Frontal cortex (tissue), 4 donors: ENCODE results near the gene GH1. TPM values are rescaled to one million over a fixed set of nuclear protein-coding genes. Genes with fewer than 3 reads are reported as not detected.
A peak's percentile ranks its signal among the peaks of the same experiment; 100 is the strongest.
"Not testable (repeated sequence)": the region's sequence is repeated elsewhere in the genome, so short reads cannot be mapped to it uniquely, and the experiment has no call there.

ENCODE experiments used
- DNase-seq, 2 donors: peaks; one replicate each; pipeline ENCODE4 v3.0.0; 2012; ENCODE audit warnings: low spot score in 2 of 2
- FAIRE-seq: peaks from 2 replicates; lab custom pipeline; 2012; peaks lifted over from hg19 to GRCh38; lab: Jason Lieb, UNC
- total RNA-seq: library from RNA; depleted of rRNA; stranded (reverse); fragments of >200 nt; gene quantifications from one replicate; pipeline ENCODE4 v1.2.3, GENCODE V29; 2014
- donor health status: control.
- donor health status: control.
- donor health status: control.

The GH1 gene
- total RNA-seq, 1 donor from 2014 or later = not detected

DNA sequence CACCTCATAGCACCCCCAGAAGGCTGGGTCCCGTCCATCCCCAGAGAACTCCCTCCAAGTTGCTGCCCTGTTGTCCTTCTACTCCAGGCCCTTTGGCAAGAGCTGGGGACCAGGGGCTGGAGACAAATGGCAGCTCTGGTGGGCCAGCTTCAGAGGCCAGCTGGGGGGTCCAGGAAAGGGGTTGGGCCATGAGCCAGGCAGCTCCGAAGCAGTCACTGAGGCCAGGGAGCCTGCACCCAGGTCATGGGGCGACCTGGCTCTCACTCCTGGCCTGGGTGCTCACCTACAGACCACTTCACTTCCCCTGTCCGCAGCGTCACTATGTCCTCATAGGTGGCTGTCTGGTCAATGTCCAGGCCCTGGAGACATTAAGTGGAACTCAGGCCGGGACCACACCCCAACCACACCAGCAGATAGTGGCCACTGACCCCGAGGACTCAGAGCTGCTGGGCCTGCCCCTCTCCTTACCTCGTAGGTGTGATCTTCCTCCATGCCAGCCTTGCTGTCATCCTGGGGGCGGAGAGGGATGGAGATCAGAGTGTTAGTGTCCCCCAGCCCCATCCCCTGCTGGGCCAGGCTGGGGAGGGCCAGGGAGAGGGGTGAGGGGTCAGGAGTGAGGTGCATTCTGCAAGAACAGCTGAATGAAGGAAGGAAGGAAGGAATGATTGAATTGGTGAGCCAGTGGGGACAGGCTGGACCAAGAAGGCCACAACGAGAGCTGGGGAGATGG lies 10.5 kb upstream of the GH1 start:
- FAIRE-seq (no peak), DNase-seq (no peak)

DNA sequence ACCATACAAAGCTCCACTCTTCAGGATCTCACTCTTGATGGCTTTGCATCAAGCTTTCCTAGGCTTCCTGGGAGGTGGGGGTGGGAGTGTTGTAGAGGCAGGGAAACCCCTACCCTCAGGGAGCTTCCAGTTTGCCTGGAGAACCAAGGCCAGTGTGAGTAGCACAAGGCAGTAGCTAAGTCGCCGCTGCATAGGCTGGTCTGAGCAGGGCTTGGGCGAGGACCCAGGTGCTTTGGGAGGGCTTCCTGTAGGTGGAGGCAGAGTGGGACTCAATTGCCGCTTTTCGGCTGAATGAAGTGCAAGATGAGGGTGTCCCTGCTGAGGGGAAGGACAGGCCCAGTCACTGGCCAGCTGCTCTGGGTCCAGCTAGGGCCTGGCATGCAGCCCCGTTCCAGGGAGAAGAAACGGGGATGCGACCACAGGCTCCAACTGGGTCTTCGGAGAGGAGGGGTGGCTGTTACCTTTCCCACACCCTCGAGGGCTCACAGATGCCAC lies 9.6 kb upstream of the GH1 start:
- no peak for FAIRE-seq
- DNase-seq = no peak

DNA sequence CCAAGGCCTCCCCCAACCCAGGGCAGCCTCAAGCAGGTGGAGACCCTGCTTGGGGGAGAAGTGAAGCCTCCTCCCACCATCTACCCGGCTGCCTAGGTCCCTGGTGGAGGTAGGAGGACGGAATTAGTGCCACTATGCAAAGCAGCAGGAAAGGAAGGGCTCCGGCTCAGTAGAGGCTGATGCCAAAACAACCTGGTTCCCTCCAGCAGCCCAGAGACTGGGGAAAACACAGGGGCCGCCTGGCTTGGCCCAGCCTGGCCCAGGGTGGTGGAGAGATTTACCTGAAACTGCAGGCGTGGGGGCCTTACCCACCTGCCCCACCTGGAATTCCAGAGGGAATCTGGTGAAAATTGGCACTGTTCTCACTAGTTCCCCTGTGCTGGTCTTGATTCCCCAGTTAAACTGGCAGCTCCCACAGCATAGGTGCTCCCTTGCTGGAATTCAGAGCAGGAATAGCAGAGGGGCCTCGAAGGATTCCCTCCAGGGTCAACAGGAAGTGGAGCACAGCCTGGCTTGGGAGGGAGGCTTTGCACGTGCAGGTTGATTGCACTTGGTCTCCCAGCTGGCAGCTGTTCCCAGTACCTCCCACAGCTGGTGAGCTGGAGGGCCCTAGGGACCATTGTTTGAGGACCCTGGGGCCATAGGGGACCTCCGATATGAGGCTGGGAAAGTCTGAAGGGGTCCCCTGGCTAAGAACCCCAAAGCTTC lies 9.0 kb upstream of the GH1 start:
- DNase-seq (no peak), FAIRE-seq (no peak)

DNA sequence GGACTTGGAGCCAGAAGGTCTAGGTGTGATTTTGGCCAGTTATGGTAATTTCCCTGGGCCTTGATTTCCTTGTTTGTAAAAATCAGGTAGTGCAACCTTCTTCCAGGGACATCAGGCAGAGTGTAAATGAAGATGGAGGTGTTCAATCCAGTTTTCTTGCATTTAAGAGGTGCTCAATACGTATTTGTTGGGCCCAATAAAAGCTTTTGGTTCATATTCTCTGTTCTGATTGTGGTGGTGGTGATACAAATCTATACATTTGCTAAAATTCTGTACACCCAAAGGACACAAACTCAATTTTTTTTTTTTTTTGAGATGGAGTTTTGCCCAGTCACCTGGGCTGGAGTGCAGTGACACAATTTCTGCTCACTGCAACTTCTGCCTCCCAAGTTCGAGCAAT lies 7.5 kb upstream of the GH1 start:
- FAIRE-seq (no peak), DNase-seq (no peak)

DNA sequence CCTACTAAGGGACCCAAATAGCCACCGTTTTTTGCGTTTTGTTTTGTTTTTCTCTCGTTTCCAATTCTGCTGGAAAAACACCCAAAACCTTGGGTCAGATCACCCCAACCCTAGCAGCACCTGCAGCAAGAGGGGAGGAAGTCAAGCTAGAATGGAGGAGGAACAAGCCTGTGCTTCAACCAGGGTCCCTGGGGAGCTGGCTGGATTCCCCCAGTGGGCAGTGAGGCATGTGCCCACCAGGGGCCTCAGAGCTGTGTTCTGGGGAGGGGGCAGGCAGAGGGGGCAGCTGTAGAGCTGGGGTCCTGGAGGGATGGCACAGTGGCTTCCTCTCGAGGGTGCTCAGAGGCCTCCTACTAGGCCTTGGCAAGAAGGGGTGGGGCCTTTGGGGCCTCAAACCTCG lies 7.0 kb upstream of the GH1 start:
- DNase-seq (no peak), FAIRE-seq (no peak)

DNA sequence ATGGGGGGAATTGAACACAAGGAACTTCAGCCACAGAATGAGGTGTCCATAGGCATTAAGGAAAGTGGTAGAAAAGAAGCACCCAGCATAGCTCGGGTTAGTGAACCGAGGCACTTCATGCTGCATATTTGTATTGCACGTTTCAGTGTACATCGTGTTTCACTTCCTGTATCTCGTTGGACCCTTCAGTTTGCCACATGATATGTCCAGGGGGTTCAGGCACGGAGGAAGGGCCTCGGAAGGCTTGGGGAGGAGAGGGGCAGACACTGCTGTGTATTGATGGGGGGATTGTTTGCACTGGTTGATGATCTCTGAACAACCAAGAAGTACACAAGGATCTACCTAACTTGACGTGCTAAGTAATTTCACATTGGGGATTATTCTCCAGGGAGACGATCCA lies 3.8 kb upstream of the GH1 start:
- not testable (repeated sequence) for FAIRE-seq, DNase-seq

DNA sequence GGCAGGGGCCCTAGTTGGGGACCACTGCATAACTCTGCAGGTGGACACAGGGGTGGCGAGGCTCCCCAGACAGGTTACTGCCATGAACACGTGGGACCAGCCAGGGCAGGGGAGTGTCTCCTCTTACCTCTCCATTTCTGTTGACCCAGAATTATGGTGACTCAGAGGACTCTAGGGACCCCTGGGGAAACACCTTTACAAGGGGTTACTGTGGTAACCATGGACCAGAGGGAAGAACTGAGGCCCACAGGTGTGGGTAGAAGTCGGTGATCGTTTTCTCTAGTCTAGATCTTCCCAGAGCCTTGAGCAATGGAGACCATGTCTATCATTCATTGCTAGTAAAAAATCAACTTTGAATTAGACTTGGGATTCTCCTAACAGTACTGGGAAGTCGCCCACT lies 2.1 kb upstream of the GH1 start:
- not testable (repeated sequence) for FAIRE-seq, DNase-seq

DNA sequence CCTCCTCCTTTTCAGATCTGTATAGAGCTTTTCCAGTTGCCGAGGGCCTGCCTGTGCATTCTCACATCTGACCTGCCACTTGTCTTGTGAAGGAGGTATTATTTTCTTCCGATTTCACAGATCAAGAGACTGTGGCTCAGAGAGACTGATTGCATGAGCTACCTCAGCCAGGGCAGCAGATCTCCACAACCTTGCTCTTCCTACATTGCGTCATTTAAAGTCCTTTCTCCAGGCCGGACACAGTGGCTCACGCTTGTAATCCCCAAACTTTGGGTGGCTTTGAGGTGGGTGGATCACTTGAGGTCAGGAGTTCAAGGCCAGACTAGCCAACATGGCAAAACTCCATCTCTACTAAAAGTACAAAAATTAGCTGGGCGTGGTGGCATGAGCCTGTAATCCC lies 1.4 kb upstream of the GH1 start:
- FAIRE-seq, DNase-seq: not testable (repeated sequence)

DNA sequence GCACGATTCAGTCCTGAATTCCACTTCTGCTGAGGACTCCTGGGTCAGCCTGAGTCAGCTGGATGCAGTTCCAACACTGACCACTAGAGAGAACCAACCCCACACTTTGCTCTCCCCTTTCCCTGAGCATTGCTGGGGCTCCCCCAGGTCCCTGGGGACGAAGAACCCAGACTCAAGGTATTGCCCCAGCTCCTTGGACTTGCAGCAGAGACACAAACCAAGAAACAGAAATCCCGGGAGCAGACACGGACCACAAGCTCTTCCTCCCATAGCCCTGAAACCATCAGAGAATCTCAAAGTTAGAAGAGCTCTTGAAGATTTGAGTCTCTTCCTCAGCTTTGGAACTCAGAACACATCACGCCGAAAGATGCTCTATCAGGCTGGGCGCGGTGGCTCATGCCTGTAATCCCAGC lies 678 bp upstream of the GH1 start:
- no peak for FAIRE-seq
- peak in 1 of 2 donors; percentile 81 for DNase-seq

DNA sequence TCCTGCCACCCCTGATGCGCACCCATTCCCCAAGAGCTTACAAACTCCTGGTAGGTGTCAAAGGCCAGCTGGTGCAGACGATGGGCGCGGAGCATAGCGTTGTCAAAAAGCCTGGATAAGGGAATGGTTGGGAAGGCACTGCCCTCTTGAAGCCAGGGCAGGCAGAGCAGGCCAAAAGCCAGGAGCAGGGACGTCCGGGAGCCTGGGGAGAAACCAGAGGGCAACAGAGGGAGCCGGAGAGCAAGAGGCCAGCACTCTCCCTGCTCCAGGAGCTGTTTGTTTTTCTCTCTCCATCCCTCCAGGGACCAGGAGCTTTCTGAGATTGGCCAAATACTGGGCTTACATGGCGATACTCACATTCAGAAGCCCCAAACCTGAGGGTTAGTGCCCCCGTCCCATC lies 334 bp downstream of the GH1 start:
- FAIRE-seq (no peak), DNase-seq (no peak)

DNA sequence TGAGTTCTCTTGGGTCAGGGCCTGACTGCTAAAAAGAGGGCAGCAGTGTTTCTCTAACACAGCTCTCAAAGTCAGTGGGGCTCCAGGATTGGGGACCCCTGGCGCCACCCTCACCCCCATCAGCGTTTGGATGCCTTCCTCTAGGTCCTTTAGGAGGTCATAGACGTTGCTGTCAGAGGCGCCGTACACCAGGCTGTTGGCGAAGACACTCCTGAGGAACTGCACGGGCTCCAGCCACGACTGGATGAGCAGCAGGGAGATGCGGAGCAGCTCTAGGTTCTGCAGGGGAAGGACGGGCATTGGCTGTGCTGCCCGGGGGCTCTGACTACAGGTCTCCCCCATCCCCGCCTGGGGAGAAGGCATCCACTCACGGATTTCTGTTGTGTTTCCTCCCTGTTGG lies 993 bp downstream of the GH1 start:
- FAIRE-seq (no peak), DNase-seq (no peak)

DNA sequence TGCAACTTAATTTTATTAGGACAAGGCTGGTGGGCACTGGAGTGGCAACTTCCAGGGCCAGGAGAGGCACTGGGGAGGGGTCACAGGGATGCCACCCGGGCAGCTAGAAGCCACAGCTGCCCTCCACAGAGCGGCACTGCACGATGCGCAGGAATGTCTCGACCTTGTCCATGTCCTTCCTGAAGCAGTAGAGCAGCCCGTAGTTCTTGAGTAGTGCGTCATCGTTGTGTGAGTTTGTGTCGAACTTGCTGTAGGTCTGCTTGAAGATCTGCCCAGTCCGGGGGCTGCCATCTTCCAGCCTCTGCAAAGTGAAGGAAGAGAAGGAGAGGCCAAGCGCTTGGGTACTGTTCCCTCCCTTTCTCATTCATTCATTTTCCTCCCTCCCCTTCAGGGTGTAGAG lies 1.4 kb downstream of the GH1 start:
- FAIRE-seq, DNase-seq: not testable (repeated sequence)

DNA sequence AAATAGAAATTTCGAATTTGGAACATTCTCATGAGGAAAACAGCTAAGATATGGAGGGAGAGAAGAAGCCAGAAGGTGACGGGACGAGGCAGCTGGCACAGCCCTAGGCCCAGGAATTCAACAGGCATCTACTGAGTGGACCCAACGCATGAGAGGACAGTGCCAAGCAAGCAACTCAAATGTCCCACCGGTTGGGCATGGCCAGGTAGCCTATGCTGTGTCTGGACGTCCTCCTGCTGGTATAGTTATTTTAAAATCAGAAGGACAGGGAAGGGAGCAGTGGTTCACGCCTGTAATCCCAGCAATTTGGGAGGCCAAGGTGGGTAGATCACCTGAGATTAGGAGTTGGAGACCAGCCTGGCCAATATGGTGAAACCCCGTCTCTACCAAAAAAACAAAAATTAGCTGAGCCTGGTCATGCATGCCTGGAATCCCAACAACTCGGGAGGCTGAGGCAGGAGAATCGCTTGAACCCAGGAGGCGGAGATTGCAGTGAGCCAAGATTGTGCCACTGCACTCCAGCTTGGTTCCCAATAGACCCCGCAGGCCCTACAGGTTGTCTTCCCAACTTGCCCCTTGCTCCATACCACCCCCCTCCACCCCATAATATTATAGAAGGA lies 2.0 kb downstream of the GH1 start:
- DNase-seq (no peak), FAIRE-seq (no peak)

DNA sequence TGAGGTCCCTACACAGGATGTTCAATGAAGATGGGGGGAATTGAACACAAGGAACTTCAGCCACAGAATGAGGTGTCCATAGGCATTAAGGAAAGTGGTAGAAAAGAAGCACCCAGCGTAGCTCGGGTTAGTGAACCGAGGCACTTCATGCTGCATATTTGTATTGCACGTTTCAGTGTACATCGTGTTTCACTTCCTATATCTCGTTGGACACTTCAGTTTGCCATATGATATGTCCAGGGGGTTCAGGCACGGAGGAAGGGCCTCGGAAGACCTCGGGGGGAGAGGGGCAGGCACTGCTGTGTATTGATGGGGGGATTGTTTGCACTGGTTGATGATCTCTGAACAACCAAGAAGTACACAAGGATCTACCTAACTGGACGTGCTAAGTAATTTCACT lies 2.9 kb downstream of the GH1 start:
- FAIRE-seq, DNase-seq: not testable (repeated sequence)

DNA sequence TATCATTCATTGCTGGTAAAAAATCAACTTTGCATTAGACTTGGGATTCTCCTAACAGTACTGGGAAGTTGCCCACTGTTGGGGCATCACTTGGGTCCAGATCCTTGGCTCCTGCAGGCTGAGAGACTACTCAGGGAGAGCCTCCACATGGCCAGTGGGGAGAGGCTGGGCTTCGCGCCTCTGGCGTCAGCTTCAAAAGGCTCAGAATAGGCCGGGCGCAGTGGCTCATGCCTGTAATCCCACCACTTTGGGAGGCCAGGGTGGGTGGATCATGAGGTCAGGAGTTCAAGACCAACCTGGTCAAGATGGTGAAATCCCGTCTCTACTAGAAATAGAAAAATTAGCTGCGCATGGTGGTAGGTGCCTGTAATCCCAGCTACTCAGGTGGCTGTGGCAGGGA lies 4.2 kb downstream of the GH1 start:
- FAIRE-seq = no peak
- DNase-seq = no peak

DNA sequence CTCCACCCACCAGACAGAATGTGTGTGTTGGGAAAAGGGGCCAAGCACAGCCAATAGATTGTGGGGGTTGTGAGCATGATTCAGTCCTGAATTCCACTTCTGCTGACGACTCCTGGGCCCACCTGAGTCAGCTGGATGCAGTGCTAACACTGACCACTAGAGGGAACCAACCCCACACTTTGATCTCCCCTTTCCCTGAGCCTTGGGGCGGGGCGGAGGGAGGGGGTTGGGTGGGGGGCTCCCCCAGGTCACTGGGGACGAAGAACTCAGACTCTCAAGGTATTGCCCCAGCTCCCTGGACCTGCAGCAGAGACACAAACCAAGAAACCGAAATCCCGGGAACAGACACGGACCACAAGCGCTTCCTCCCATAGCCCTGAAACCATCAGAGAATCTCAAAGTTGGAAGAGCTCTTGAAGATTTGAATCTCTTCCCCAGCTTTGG lies 7.0 kb downstream of the GH1 start:
- peak in 1 of 2 donors; percentile 67 for DNase-seq
- no peak for FAIRE-seq

DNA sequence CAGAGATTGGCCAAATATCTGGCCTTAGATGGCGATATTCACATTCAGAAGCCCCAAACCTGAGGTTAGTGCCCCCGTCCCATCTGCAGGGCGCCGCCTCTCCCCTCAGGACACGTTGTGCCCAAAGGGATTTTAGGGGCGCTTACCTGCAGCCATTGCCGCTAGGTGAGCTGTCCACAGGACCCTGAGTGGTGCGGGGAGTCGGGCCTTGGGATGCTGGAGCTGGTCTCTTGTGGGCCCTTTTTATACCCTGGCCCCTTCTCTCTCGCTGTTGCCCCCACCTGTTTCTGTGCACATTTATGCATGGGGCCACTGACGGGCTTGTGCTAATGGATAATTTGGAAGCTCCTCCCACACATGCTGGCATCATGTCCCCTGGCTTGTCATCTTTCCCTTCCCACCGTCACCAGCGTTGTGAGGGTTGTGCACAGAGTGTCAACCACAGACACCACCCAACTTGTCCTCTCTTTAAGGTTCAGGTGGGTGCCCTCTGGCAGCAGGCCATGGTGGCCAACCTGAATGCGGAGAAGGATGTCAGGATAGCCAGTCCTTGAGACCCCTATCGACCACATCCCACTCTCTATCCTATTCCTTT lies 7.5 kb downstream of the GH1 start, which contains the start of gene CSHL1:
CSHL1 (minus strand) TSS at position 218 of the 595 bp plus-strand sequence; CDS start at position 156, 62 bp downstream.
- FAIRE-seq = no peak
- DNase-seq = no peak

DNA sequence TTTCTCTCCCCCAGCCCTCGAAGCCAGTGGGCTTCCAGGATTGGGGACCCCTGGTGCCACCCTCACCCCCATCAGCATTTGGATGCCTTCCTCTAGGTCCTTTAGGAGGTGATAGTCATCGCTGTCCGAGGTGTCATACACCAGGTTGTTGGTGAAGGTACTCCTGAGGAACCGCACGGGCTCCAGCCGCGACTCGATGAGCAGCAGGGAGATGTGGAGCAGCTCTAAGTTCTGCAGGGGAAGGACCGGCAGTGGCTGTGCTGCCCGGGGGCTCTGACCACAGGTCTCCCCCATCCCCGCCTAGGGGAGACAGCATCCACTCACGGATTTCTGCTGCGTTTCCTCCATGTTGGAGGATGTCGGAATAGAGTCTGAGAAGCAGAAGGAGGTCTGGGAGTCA lies 8.5 kb downstream of the GH1 start:
- DNase-seq = no peak
- no peak for FAIRE-seq

DNA sequence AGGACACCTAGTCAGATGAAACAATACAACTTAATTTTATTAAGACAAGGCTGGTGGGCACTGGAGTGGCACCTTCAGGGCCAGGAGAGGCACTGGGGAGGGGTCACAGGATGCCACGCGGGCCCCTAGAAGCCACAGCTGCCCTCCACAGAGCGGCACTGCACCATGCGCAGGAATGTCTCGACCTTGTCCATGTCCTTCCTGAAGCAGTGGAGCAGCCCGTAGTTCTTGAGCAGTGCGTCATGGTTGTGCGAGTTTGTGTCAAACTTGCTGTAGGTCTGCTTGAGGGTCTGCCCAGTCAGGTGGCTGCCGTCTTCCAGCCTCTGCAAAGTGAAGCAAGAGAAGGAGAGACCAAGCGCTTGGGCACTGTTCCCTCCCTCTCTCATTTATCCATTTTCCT lies 9.1 kb downstream of the GH1 start:
- FAIRE-seq, DNase-seq: not testable (repeated sequence)

DNA sequence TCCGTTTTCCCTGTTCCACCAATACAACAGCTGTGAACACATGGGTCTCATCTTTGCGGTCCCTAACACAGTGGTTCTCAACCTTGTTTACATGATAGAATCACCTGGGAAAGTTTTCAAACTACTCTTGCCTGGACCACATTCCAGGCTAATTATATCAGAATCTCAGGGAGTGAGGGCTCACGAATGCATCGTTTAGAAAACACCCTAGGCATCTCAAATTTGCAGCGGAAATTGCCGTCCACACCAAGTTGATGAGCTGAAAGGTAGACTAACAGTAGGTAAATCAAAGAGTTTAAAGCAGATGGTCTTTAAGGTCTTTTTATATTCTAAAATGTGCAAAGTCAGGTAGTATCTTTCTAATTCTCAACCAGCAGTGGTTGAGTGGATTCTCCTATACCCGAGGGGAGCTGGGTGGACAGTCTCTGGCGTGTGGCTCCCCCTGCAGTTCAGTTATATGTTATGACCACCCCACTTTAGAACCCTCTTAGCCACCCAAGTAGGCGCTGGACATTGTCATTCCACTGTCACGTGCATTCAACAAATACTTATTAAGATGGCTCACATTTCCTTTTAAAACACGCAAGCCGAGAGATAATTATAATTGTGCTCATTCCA lies 11.4 kb downstream of the GH1 start:
- DNase-seq, FAIRE-seq: not testable (repeated sequence)
